Fibroblast of lung (primary cell): Measurements from ENCODE around the gene MYADML2.

Source experiments
- EZH2 ChIP-seq: IDR thresholded peaks from 2 replicates; pipeline ENCODE4 v1.5.1; 2012; ENCODE audit warnings: low read length, control low read depth, mild to moderate bottlenecking; ENCODE audit errors: missing control alignments
- TF ChIP-seq, protein P1 (sequence below), 2 donors: IDR thresholded peaks in 1 of 2; conservative IDR thresholded peaks in 1 of 2; 1 replicate in 1 of 2; 2 replicates in 1 of 2; pipeline ENCODE4 v1.5.1; 2011 to 2012; ENCODE audit warnings: low read length in 2 of 2, control low read depth in 1 of 2, inconsistent platforms in 1 of 2, low read depth in 1 of 2, mild to moderate bottlenecking in 1 of 2

DNA sequence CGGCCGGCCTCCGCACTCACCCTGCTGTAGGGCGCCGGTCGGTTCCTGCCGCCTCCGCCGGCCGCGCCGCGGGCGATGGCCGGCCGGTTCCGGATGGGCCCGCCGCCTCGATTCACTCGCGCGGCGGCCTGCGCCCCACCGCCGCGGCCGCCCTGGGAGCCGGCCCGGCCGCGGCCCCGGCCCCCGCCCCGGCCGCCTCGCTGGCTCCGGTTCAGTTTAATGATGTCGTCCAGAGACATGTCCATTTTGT is 55.8 kb downstream of the MYADML2 start:
- TF ChIP-seq, protein P1, sequence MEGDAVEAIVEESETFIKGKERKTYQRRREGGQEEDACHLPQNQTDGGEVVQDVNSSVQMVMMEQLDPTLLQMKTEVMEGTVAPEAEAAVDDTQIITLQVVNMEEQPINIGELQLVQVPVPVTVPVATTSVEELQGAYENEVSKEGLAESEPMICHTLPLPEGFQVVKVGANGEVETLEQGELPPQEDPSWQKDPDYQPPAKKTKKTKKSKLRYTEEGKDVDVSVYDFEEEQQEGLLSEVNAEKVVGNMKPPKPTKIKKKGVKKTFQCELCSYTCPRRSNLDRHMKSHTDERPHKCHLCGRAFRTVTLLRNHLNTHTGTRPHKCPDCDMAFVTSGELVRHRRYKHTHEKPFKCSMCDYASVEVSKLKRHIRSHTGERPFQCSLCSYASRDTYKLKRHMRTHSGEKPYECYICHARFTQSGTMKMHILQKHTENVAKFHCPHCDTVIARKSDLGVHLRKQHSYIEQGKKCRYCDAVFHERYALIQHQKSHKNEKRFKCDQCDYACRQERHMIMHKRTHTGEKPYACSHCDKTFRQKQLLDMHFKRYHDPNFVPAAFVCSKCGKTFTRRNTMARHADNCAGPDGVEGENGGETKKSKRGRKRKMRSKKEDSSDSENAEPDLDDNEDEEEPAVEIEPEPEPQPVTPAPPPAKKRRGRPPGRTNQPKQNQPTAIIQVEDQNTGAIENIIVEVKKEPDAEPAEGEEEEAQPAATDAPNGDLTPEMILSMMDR (conservative IDR thresholded peaks at IDR 0.05 in 1 of 2, IDR thresholded peaks at IDR 0.05 in 1 of 2; ENCODE audit: low read depth in 1 of 2, low read length in 2 of 2): no peak
- no peak for TF ChIP-seq EZH2
